ENCODE data around the gene SUSD6. TPM values are rescaled to one million over a fixed set of nuclear protein-coding genes. Genes with fewer than 3 reads are reported as not detected.

The SUSD6 gene
- total and polyA plus RNA-seq, 4 donors = 6.8 to 10.8 (median 7.6) TPM

DNA sequence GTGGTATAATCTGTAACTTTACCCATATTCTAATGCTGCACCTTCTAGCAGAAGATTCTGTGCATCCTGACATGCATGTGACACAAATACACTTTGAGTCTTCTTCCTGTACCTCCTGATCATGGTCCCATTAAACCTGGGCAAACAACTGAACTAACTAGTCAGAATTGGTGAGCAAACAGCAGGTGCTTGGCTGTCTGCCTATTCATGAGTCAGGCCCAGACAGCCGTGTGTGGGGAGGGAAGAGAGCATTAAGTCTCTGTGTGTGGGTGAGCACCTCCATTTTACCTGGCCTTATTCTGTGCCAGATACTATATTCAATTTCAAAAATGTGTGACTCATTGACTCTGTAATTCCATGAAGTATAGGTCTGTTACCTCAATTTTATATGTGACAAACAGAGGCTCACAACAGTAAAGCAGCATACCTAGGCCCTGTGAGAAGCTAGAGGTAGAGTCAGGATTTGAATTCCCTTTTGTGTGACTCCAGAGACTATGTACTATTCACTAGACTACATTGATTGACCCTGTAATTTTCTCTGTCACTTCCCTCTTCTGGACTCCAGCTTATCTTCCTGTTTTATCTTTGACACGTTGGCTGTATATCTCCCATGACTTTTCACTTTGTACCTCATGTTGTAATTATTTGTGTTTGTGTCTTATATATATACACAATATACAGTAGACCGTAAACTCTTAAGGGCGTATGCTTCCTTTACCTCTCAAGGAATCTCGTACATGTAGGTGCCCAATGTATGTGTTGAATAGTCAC, 32.2 kb downstream of the SUSD6 start:
- Histone ChIP-seq H3K4me1 (ENCODE audit: control insufficient read depth in 4 of 4, insufficient read depth in 4 of 4, low read length in 3 of 4) (peaks cover 6 to 40% (median 20%) of the 10 kb centered on the region in 4 donors), H3K9ac (ENCODE audit: low read depth in 1 of 2, low read length in 2 of 2) (no peak overlapping the region), H3K9me3 (ENCODE audit: control insufficient read depth in 4 of 4, low read length in 3 of 4) (no peaks in the 10 kb centered on the region), H3K36me3 (ENCODE audit: control insufficient read depth in 4 of 4, insufficient read depth in 3 of 4, low read depth in 1 of 4, low read length in 3 of 4) (no peaks in the 10 kb centered on the region), H3K27me3 (ENCODE audit: control insufficient read depth in 4 of 4, insufficient read depth in 4 of 4, low read length in 3 of 4) (no peaks in the 10 kb centered on the region), H3K27ac (ENCODE audit: low read depth in 1 of 2, low read length in 2 of 2) (peak overlapping the region; percentile 69 to 76), H3K4me3 (ENCODE audit: low read depth in 1 of 3, low read length in 3 of 3) (no peak overlapping the region)
- WGBS = 59% methylated on average over 5 of the region's 5 CpGs
- no peak for DNase-seq (ENCODE audit: low spot score)
- TF ChIP-seq RAD21 (IDR thresholded peaks at IDR 0.05) (peak in 1 of 2 donors; percentile 28), FOXA1 (IDR thresholded peaks at IDR 0.05) (peak; percentile 28), EGR1 (IDR thresholded peaks at IDR 0.05; ENCODE audit: low read depth in 2 of 2) (no peak), TAF1 (conservative IDR thresholded peaks at IDR 0.05) (no peak), GABPA (IDR thresholded peaks at IDR 0.05 in 1 of 2, conservative IDR thresholded peaks at IDR 0.05 in 1 of 2) (no peak), JUND (IDR thresholded peaks at IDR 0.05) (peak; percentile 84 to 97), HNF4A (conservative IDR thresholded peaks at IDR 0.05) (peak; percentile 52 to 75), YY1 (IDR thresholded peaks at IDR 0.05) (peak; percentile 53), FOXA2 (IDR thresholded peaks at IDR 0.05) (peak; percentile 26), SP1 (IDR thresholded peaks at IDR 0.05) (peak; percentile 26), RXRA (IDR thresholded peaks at IDR 0.05) (peak in 1 of 2 donors; percentile 69)
- TF ChIP-seq, protein P1, sequence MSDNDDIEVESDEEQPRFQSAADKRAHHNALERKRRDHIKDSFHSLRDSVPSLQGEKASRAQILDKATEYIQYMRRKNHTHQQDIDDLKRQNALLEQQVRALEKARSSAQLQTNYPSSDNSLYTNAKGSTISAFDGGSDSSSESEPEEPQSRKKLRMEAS (IDR thresholded peaks at IDR 0.05) = peak; percentile 53
- TF ChIP-seq, protein P2, sequence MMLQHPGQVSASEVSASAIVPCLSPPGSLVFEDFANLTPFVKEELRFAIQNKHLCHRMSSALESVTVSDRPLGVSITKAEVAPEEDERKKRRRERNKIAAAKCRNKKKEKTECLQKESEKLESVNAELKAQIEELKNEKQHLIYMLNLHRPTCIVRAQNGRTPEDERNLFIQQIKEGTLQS (IDR thresholded peaks at IDR 0.05) = peak; percentile 46
- TF ChIP-seq, protein P3, sequence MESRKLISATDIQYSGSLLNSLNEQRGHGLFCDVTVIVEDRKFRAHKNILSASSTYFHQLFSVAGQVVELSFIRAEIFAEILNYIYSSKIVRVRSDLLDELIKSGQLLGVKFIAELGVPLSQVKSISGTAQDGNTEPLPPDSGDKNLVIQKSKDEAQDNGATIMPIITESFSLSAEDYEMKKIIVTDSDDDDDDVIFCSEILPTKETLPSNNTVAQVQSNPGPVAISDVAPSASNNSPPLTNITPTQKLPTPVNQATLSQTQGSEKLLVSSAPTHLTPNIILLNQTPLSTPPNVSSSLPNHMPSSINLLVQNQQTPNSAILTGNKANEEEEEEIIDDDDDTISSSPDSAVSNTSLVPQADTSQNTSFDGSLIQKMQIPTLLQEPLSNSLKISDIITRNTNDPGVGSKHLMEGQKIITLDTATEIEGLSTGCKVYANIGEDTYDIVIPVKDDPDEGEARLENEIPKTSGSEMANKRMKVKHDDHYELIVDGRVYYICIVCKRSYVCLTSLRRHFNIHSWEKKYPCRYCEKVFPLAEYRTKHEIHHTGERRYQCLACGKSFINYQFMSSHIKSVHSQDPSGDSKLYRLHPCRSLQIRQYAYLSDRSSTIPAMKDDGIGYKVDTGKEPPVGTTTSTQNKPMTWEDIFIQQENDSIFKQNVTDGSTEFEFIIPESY (IDR thresholded peaks at IDR 0.05) = no peak
- TF ChIP-seq, protein P4, sequence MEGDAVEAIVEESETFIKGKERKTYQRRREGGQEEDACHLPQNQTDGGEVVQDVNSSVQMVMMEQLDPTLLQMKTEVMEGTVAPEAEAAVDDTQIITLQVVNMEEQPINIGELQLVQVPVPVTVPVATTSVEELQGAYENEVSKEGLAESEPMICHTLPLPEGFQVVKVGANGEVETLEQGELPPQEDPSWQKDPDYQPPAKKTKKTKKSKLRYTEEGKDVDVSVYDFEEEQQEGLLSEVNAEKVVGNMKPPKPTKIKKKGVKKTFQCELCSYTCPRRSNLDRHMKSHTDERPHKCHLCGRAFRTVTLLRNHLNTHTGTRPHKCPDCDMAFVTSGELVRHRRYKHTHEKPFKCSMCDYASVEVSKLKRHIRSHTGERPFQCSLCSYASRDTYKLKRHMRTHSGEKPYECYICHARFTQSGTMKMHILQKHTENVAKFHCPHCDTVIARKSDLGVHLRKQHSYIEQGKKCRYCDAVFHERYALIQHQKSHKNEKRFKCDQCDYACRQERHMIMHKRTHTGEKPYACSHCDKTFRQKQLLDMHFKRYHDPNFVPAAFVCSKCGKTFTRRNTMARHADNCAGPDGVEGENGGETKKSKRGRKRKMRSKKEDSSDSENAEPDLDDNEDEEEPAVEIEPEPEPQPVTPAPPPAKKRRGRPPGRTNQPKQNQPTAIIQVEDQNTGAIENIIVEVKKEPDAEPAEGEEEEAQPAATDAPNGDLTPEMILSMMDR (IDR thresholded peaks at IDR 0.05; ENCODE audit: low read depth, low read length, missing input control) = no peak

DNA sequence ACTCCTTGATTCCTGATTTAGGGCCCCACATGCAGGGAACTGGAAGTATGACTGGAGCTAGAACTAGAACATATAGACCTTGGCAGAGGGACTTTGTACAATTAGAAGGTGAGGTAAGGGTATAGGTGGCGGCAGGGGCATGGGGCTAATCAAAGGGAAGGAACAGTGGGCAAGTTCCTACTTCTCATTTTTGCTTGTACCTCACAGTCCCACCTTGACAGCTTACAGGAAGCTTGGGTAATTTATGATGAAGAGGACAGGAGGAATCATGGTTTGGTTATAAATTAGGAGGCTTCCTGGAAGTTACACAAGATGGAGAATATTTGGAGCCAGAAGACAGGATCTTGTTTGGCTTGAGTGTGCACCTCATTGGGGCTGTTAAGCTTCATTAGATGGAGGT, 33.4 kb downstream of the SUSD6 start:
- H3K27ac ChIP-seq (ENCODE audit: low read depth in 1 of 2, low read length in 2 of 2) = peak overlapping the region; percentile 69 to 76
- H3K9ac ChIP-seq (ENCODE audit: low read depth in 1 of 2, low read length in 2 of 2) = no peak overlapping the region
- WGBS = 94% methylated on average over 1 of the region's 1 CpG
- H3K27me3 ChIP-seq (ENCODE audit: control insufficient read depth in 4 of 4, insufficient read depth in 4 of 4, low read length in 3 of 4) = no peaks in the 10 kb centered on the region
- no peak for DNase-seq (ENCODE audit: low spot score)
- no peaks in the 10 kb centered on the region for H3K9me3 ChIP-seq (ENCODE audit: control insufficient read depth in 4 of 4, low read length in 3 of 4)
- peaks cover 10 to 45% (median 28%) of the 10 kb centered on the region in 4 donors for H3K4me1 ChIP-seq (ENCODE audit: control insufficient read depth in 4 of 4, insufficient read depth in 4 of 4, low read length in 3 of 4)
- no peaks in the 10 kb centered on the region for H3K36me3 ChIP-seq (ENCODE audit: control insufficient read depth in 4 of 4, insufficient read depth in 3 of 4, low read depth in 1 of 4, low read length in 3 of 4)
- no peak overlapping the region for H3K4me3 ChIP-seq (ENCODE audit: low read depth in 1 of 3, low read length in 3 of 3)
- TF ChIP-seq RXRA (IDR thresholded peaks at IDR 0.05) = no peak
- TF ChIP-seq EGR1 (IDR thresholded peaks at IDR 0.05; ENCODE audit: low read depth in 2 of 2) = no peak
- no peak for TF ChIP-seq FOXA1 (IDR thresholded peaks at IDR 0.05)
- TF ChIP-seq NR2F2 (IDR thresholded peaks at IDR 0.05) = no peak
- no peak for TF ChIP-seq RAD21 (IDR thresholded peaks at IDR 0.05)
- TF ChIP-seq SP1 (IDR thresholded peaks at IDR 0.05) = no peak
- TF ChIP-seq JUND (IDR thresholded peaks at IDR 0.05) = no peak
- TF ChIP-seq TAF1 (conservative IDR thresholded peaks at IDR 0.05) = no peak
- no peak for TF ChIP-seq GABPA (IDR thresholded peaks at IDR 0.05 in 1 of 2, conservative IDR thresholded peaks at IDR 0.05 in 1 of 2)
- no peak for TF ChIP-seq HNF4A (conservative IDR thresholded peaks at IDR 0.05)
- TF ChIP-seq, protein P3 (IDR thresholded peaks at IDR 0.05) = no peak
- no peak for TF ChIP-seq HNF4G (IDR thresholded peaks at IDR 0.05)
- TF ChIP-seq, protein P2 (IDR thresholded peaks at IDR 0.05) = no peak
- no peak for TF ChIP-seq YY1 (IDR thresholded peaks at IDR 0.05)
- TF ChIP-seq, protein P5, sequence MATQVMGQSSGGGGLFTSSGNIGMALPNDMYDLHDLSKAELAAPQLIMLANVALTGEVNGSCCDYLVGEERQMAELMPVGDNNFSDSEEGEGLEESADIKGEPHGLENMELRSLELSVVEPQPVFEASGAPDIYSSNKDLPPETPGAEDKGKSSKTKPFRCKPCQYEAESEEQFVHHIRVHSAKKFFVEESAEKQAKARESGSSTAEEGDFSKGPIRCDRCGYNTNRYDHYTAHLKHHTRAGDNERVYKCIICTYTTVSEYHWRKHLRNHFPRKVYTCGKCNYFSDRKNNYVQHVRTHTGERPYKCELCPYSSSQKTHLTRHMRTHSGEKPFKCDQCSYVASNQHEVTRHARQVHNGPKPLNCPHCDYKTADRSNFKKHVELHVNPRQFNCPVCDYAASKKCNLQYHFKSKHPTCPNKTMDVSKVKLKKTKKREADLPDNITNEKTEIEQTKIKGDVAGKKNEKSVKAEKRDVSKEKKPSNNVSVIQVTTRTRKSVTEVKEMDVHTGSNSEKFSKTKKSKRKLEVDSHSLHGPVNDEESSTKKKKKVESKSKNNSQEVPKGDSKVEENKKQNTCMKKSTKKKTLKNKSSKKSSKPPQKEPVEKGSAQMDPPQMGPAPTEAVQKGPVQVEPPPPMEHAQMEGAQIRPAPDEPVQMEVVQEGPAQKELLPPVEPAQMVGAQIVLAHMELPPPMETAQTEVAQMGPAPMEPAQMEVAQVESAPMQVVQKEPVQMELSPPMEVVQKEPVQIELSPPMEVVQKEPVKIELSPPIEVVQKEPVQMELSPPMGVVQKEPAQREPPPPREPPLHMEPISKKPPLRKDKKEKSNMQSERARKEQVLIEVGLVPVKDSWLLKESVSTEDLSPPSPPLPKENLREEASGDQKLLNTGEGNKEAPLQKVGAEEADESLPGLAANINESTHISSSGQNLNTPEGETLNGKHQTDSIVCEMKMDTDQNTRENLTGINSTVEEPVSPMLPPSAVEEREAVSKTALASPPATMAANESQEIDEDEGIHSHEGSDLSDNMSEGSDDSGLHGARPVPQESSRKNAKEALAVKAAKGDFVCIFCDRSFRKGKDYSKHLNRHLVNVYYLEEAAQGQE (IDR thresholded peaks at IDR 0.05) = no peak

Measured in liver (tissue), 9 donors.